GM18870 (cell line): ENCODE measurements around the gene FJX1.
"Not testable (repeated sequence)": the region's sequence is repeated elsewhere in the genome, so short reads cannot be mapped to it uniquely, and the experiment has no call there.

ENCODE experiments used
- ATAC-seq: cut with Tn5 transposase; IDR thresholded peaks from one replicate; pipeline ENCODE4 v1.9.1; 2021; ENCODE audit warnings: moderate library complexity; ENCODE audit not compliant: unreplicated experiment

FJX1 gene

DNA sequence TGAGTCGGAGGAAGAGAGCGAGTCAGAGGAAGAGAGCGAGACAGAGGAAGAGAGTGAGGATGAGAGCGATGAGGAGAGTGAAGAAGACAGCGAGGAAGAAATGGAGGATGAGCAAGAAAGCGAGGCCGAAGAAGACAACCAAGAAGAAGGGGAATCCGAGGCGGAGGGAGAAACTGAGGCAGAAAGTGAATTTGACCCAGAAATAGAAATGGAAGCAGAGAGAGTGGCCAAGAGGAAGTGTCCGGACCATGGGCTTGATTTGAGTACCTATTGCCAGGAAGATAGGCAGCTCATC lies 45.1 kb downstream of the FJX1 start:
- no peak for ATAC-seq

DNA sequence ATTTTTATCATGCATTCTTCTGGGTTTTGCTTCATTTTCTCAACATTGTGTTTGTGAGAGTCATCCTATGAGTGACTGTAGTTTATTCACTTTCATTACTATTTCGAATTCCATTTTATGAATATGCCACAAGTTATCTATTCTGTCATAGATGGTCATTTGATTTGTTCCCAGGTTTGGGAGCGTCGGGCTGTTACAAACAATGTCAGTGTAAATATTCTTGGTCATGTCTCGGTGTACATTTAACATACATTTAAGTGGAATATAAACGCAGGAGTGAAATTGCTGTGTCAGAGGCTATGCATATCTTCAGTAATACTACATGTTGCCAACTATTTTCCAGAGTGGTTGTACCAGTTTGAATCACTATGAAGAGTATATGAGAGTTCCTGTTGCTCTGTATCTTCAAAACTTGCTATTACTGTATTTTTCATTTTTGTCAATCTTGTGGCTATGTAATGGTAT lies 46.7 kb downstream of the FJX1 start:
- no peak for ATAC-seq

DNA sequence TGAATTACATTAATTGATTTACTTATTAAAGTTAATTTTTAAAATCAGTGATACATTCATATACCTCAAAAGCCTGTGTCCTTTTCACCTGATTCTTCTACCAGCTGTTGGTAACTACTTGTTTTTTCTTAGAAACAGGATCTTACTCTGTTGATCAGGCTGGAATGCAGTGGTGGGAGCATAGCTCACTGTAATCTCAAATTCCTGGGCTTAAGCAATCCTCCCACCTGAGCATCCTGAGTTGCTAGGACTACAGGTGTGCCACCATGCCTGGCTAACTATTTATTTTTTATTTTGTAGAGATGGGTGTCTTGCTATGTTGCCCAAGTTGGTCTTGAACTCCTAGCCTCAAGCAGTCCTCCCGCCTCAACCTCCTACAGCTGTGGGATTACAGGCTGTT lies 49.0 kb downstream of the FJX1 start:
- no peak for ATAC-seq

DNA sequence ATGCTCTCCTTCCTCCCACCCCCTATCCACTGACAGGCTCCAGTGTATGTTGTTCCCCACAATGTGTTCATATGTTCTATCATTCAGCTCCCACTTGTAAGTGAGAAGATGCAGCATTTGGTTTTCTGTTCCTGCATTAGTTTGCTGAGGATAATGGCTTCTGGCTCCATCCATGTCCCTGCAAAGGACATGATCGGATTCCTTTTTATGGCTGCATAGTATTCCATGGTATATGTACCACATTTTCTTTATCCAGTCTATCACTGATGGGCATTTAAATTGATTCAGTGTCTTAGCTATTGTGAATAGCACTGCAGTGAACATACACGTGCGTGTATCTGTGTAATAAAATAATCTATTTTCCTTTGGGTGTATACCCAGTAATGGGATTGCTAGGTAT lies 50.1 kb downstream of the FJX1 start:
- not testable (repeated sequence) for ATAC-seq
